Measurements from ENCODE around the gene ZNF148. TPM values are rescaled to one million over a fixed set of nuclear protein-coding genes. Genes with fewer than 3 reads are reported as not detected.

The ZNF148 gene
- total RNA-seq, 1 experiment from 2014 or later: 24.8 TPM

- H4K8ac ChIP-seq (replicated peaks; ENCODE audit: insufficient read length, low read depth, low read length): no peak overlapping the region
- no peak overlapping the region for H3K14ac ChIP-seq (ENCODE audit: insufficient read depth, low read length)
- H3K4me1 ChIP-seq (ENCODE audit: insufficient read depth, low read length): no peaks in the 10 kb centered on the region
- H3K9me3 ChIP-seq (ENCODE audit: control insufficient read depth, low read depth, low read length): no peaks in the 10 kb centered on the region
- H4K5ac ChIP-seq (ENCODE audit: insufficient read length, low read depth, low read length): no peak overlapping the region
- no peak overlapping the region for H2AK5ac ChIP-seq (ENCODE audit: insufficient read length, low read length)
- H2BK120ac ChIP-seq (ENCODE audit: low read depth, low read length, poor library complexity, severe bottlenecking): no peak overlapping the region
- no peak overlapping the region for H2BK12ac ChIP-seq (ENCODE audit: insufficient read length, low read depth, low read length)
- no peak overlapping the region for H3K18ac ChIP-seq (ENCODE audit: insufficient read length, low read depth, low read length)
- H3T11ph ChIP-seq (ENCODE audit: low read length): no peak overlapping the region
- H3K4me1 Mint-ChIP-seq: peaks cover 10 to 11% of the 10 kb centered on the region in 2 experiments
- no peak overlapping the region for H3K23ac ChIP-seq (ENCODE audit: insufficient read length, low read depth, low read length)
- no peak overlapping the region for H3K27ac Mint-ChIP-seq
- no CpG with 5 or more reads among the region's 2 CpGs for WGBS (ENCODE audit: extremely low coverage, insufficient read length, low lambda C conversion rate)
- DNase-seq: no peak
- H3K36me3 Mint-ChIP-seq (ENCODE audit: insufficient read depth in 1 of 3, low read depth in 3 of 3): no peaks in the 10 kb centered on the region
- H2AFZ ChIP-seq (ENCODE audit: low read length): no peak overlapping the region
- no peak overlapping the region for H2BK20ac ChIP-seq (ENCODE audit: low read depth, low read length, poor library complexity, severe bottlenecking)
- no peak overlapping the region for H2BK5ac ChIP-seq (ENCODE audit: insufficient read length, low read length)
- peaks cover 2% of the 10 kb centered on the region for H3K23me2 ChIP-seq (ENCODE audit: insufficient read length, low read depth, low read length, poor library complexity, severe bottlenecking)
- no peak overlapping the region for H3K27ac ChIP-seq (ENCODE audit: insufficient read length, low read depth, low read length)
- no peaks in the 10 kb centered on the region for H4K20me1 ChIP-seq (ENCODE audit: control insufficient read depth, insufficient read depth, insufficient read length)
- no peak overlapping the region for H3K9ac ChIP-seq (ENCODE audit: extremely low read depth, insufficient read length, low read length)
- H3K4me2 ChIP-seq (ENCODE audit: insufficient read depth, insufficient read length, low read length): no peak overlapping the region
- H2BK15ac ChIP-seq (ENCODE audit: low read depth, low read length): no peak overlapping the region
- H3K79me2 ChIP-seq (ENCODE audit: insufficient read depth, low read length): peaks cover under 1% of the 10 kb centered on the region; the same call in 1 of the 2 replicates
- TF ChIP-seq, protein P1, sequence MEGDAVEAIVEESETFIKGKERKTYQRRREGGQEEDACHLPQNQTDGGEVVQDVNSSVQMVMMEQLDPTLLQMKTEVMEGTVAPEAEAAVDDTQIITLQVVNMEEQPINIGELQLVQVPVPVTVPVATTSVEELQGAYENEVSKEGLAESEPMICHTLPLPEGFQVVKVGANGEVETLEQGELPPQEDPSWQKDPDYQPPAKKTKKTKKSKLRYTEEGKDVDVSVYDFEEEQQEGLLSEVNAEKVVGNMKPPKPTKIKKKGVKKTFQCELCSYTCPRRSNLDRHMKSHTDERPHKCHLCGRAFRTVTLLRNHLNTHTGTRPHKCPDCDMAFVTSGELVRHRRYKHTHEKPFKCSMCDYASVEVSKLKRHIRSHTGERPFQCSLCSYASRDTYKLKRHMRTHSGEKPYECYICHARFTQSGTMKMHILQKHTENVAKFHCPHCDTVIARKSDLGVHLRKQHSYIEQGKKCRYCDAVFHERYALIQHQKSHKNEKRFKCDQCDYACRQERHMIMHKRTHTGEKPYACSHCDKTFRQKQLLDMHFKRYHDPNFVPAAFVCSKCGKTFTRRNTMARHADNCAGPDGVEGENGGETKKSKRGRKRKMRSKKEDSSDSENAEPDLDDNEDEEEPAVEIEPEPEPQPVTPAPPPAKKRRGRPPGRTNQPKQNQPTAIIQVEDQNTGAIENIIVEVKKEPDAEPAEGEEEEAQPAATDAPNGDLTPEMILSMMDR (conservative IDR thresholded peaks at IDR 0.05): no peak
- no peaks in the 10 kb centered on the region for H3K27me3 ChIP-seq (ENCODE audit: insufficient read depth, low read length)
- H3K56ac ChIP-seq (ENCODE audit: insufficient read length, low read depth, low read length): no peak overlapping the region
- H3K4ac ChIP-seq (ENCODE audit: low read depth, low read length): no peak overlapping the region
- H3K27me3 Mint-ChIP-seq (ENCODE audit: low read depth): no peaks in the 10 kb centered on the region
- no peaks in the 10 kb centered on the region for H3K79me1 ChIP-seq (ENCODE audit: insufficient read depth, low read depth, low read length, poor library complexity, severe bottlenecking)
- no peak overlapping the region for H4K91ac ChIP-seq (ENCODE audit: insufficient read length, low read depth, low read length)
- H3K4me3 Mint-ChIP-seq: no peak overlapping the region
- H3K9me3 Mint-ChIP-seq: no peaks in the 10 kb centered on the region
Observed at GRCh38 chr3:125379483-125379882, 4.4 kb upstream of the ZNF148 start.

Data from H9 (cell line).